GM12891 (cell line): Measurements from ENCODE around the gene FNDC10.

Source experiments
- PAX5 ChIP-seq: IDR thresholded peaks from 2 replicates; pipeline ENCODE4 v1.6.1; 2011; ENCODE audit warnings: low read length, moderate library complexity, mild to moderate bottlenecking; ENCODE audit not compliant: insufficient read depth, severe bottlenecking
- POLR2A ChIP-seq: IDR thresholded peaks from 2 replicates; pipeline ENCODE4 v1.6.1; 2011; ENCODE audit warnings: low read depth, low read length, control low read depth
- POLR2AphosphoS5 ChIP-seq: IDR thresholded peaks from 2 replicates; pipeline ENCODE4 v1.6.1; 2011; ENCODE audit warnings: low read depth, low read length, control low read depth
- POU2F2 ChIP-seq: IDR thresholded peaks from 2 replicates; pipeline ENCODE4 v1.6.1; 2011; ENCODE audit warnings: low read depth, mild to moderate bottlenecking, control low read depth, low read length, moderate library complexity
- SPI1 ChIP-seq: IDR thresholded peaks from 2 replicates; pipeline ENCODE4 v1.6.1; 2011; ENCODE audit warnings: low read depth, low read length, control low read depth
- TAF1 ChIP-seq: IDR thresholded peaks from 2 replicates; pipeline ENCODE4 v1.6.1; 2011; ENCODE audit warnings: low read depth, low read length, control low read depth

DNA sequence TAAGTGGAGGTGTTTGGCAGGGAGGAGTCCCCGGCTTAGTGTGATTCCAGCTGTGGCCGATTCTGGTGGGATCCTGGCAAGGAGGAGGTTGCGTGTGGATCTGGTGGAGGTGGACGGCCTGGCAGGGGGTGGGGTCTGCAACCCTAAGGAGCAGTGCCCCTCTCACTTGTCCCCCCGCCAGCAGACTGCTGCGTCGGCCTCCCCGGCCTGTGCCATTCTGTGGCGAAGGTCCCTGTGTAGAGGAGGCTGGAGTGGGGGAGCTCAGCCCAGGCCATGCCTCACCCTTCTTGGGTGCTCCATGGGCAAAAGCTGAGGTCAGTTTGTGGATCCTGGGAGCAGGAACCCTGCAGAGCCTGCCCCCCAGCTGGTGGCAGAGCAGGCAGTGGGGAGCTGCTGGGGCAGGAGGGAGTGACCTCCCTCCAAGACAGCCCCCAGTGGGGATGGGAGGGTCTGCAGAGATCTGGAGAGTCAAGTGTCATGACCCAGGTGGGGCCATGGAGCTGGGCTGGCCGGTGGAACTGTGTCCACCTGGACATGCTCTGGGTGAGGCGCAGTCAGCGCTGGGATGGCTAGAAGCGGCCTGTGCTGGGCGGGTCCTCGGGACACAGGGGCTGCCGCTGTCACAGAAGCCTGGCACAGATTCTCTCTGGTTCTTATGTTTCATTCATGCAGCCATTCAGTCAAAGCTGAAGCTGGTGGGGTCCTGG is 20.7 kb upstream of the FNDC10 start:
- no peak for TF ChIP-seq PAX5
- no peak for TF ChIP-seq POLR2A
- no peak for TF ChIP-seq SPI1
- no peak for TF ChIP-seq POLR2AphosphoS5
- no peak for TF ChIP-seq TAF1
- TF ChIP-seq POU2F2 = no peak
